Heart left ventricle (tissue), 13 donors: ENCODE results near the gene FNTB.

ENCODE experiments used
- POLR2A ChIP-seq, 2 donors: fragments of 450-650 bp; IDR thresholded peaks; one replicate each; pipeline ENCODE4 v1.6.1; 2017; ENCODE audit warnings: antibody characterized with exemption in 2 of 2, mild to moderate bottlenecking in 2 of 2, moderate library complexity in 2 of 2
- TF ChIP-seq, protein P1 (sequence below), 12 donors: fragments of 200-600 bp; sonication (generic) in 4 of 12; IDR thresholded peaks; one replicate each; pipeline versions ENCODE4 v1.5.0 to v1.8.0; 2018 to 2022; ENCODE audit warnings: antibody characterized with exemption in 12 of 12, mild to moderate bottlenecking in 5 of 12
- donor health status: ischemic (EF 13 %, LVEDD 7.1; RV severe dilation, severe dysfunction).
- donor health status: DM: no; HTN: yes; CAD: no.
- donor health status: DM: no; HTN: no; CAD: no.
- donor health status: ischemic (EF 25% LVEDD 6.9; RV normal size, moderate dysfunction).
- donor health status: ischemic (EF 25% LVEDD 5.7; RV mildly dilated, moderate dysfunction).
- donor health status: ischemic (EF 35%, LVEDD 5.7; RV mildly dilated, moderate dysfunction).
- donor health status: nonischemic (EF 11% LVEDD 7.7; RV severe dilation, severe dysfunction).
- donor health status: DM: yes; HTN: yes; CAD: no.
- donor health status: PGD.
- donor health status: ischemic (EF 29% LVEDD 5.4; RV normal size, mild dysfunction).
- donor health status: nonischemic (EF 23%, LVEDD 6.1; RV moderate dilation, normal function).

DNA sequence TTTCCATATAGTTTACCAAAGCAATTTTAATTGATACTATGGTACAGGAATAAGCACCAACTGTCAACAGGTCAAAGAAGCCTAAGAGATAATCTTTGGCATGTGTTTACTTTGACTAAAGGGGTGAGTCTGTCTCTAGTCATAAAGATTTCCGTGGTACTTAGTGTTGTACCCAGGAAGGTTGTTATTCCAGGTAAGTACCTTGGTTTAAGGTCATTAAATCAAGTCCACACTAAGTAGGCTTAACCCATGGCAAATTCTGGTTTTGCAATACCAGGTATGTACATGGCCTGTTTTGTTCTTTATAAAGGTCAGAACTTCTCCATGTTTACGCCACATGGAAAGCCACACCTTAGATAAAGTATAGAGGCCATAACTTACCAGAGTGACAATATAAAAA is 105.7 kb downstream of the FNTB start:
- TF ChIP-seq, protein P1, sequence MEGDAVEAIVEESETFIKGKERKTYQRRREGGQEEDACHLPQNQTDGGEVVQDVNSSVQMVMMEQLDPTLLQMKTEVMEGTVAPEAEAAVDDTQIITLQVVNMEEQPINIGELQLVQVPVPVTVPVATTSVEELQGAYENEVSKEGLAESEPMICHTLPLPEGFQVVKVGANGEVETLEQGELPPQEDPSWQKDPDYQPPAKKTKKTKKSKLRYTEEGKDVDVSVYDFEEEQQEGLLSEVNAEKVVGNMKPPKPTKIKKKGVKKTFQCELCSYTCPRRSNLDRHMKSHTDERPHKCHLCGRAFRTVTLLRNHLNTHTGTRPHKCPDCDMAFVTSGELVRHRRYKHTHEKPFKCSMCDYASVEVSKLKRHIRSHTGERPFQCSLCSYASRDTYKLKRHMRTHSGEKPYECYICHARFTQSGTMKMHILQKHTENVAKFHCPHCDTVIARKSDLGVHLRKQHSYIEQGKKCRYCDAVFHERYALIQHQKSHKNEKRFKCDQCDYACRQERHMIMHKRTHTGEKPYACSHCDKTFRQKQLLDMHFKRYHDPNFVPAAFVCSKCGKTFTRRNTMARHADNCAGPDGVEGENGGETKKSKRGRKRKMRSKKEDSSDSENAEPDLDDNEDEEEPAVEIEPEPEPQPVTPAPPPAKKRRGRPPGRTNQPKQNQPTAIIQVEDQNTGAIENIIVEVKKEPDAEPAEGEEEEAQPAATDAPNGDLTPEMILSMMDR (IDR thresholded peaks at IDR 0.05) = no peak
- TF ChIP-seq POLR2A (IDR thresholded peaks at IDR 0.05) = no peak
